GM10248 (cell line): Measurements from ENCODE around the gene STAT1.

Experiments used
- CTCF ChIA-PET: fragments of 300-600 bp; sonication (Branson Sonifier 250); formaldehyde crosslinking; extraction: SDS; loops from one replicate; lab custom pipeline; 2021; ENCODE audit warnings: antibody characterized with exemption; lab: Yijun Ruan, JAX
- POLR2A ChIA-PET: fragments of 350-650 bp; sonication (Branson Sonifier 250); formaldehyde crosslinking; extraction: SDS; loops from one replicate; lab custom pipeline; 2020; ENCODE audit warnings: antibody characterized with exemption; lab: Yijun Ruan, JAX
- DNase-seq: peaks from one replicate; pipeline ENCODE4 v3.0.0; 2012; ENCODE audit errors: extremely low spot score
- TF ChIP-seq, protein P1 (sequence below): IDR thresholded peaks from 2 replicates; pipeline ENCODE4 v1.5.1; 2012; ENCODE audit warnings: mild to moderate bottlenecking, low read depth; ENCODE audit errors: extremely low read depth, missing control alignments, control extremely low read depth

STAT1 gene

DNA sequence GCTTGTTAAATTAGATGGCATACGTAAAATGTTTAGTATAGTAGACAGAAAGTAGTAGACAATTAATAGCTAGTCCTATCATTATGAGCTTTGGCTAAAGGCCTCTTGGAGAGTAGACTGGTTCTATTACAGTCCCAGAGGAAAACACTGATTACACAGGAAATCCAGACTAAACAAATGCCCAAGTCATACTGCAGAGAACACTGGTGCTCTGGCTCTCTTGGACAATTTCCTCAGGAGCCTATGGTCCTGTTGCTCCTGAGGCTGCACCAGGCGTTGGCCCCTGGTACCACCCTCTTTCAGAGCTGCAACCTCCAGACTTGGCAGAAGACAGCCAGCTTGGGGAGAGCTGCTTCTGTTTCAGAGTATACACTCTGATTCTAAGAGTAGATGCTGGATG is 41.8 kb downstream of the STAT1 start:
- CTCF ChIA-PET, result interaction anchor here (1.0 to 1.5 kb wide), 3 partner anchors 9 to 33 kb away, joined by 3 to 4 read pairs (median 3); no protein-coding TSS in a partner anchor

DNA sequence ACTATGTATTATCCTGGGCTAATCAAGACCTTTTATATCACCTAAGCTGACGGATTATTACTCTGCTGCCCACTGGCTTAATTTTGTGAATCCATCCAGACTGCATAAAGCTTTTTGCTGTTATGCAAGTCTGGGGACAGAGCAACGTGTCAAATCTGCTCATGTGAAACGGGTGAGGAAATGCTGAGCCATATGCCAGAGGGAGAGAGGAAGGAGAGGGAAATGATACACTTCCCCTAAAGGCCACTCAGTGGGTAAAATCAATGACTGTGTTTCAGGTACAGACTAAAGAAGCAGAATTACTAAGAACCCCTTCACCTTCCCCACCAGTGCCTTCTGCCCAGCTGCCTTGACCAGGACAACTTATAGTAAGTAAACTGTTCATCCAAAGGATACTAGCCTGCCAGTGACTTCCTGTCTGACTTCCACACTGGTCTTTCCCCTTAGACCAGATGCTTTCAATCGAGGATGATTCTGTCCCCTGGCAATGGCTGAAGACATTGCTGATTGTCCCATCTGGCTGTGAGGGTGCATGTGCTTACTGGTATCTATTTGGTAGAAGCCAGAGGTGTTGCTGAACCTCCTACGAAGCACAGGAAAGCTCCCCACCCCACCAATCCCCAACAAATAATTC is 43.0 kb downstream of the STAT1 start:
- ChIA-PET POLR2A (no interaction called here), CTCF (interaction anchor here (1.5 kb wide), 1 partner anchor 34 kb away, joined by 3 read pairs; no protein-coding TSS in a partner anchor)
- no peak for DNase-seq
- TF ChIP-seq, protein P1, sequence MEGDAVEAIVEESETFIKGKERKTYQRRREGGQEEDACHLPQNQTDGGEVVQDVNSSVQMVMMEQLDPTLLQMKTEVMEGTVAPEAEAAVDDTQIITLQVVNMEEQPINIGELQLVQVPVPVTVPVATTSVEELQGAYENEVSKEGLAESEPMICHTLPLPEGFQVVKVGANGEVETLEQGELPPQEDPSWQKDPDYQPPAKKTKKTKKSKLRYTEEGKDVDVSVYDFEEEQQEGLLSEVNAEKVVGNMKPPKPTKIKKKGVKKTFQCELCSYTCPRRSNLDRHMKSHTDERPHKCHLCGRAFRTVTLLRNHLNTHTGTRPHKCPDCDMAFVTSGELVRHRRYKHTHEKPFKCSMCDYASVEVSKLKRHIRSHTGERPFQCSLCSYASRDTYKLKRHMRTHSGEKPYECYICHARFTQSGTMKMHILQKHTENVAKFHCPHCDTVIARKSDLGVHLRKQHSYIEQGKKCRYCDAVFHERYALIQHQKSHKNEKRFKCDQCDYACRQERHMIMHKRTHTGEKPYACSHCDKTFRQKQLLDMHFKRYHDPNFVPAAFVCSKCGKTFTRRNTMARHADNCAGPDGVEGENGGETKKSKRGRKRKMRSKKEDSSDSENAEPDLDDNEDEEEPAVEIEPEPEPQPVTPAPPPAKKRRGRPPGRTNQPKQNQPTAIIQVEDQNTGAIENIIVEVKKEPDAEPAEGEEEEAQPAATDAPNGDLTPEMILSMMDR, result no peak

More for the DNA sequence above, 41.8 kb downstream of the STAT1 start:
- POLR2A ChIA-PET, result no interaction called here
- TF ChIP-seq, protein P1, result no peak
- DNase-seq, result no peak

DNA sequence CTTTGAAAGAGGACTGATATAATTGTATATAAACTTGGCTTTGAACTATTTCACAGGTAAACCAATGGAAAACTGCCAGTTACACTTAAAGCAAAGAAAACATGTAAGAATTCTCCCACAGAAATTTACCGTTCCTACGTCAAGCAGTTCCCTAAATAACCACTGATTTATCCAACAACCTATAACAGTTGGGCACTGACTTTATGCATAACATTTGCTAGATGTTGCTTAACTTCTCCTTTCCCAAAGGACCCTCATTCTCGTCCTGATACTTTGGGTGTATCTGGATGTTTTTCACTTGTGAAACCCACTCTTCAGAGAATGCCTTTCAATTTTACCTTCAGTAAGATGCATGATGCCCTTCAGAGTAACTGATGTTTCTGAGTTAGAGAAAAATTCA is 43.8 kb downstream of the STAT1 start:
- CTCF ChIA-PET, result interaction anchor here (1.0 kb wide), 1 partner anchor 8 kb away, joined by 3 read pairs; no protein-coding TSS in a partner anchor
- POLR2A ChIA-PET, result no interaction called here
- TF ChIP-seq, protein P1, result no peak
- no peak for DNase-seq

DNA sequence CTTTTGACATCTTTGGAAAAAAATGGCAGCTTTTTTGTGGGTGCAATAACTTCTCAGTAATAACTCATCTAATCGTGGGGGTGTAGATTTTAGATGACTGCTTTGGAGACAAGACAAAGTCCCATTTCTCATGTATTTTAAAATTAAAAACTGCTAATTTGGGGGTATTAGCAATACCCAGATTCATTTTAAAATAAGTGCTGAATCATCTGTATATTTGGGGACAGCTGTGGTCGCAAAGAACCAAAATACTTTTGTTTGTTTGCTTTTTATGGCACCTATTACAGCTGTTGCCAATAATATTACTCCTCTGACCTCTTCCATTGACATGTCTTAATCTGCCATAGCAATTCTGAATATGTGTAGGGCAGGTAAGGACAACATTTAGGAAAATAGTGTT is 45.4 kb downstream of the STAT1 start:
- ChIA-PET POLR2A (interaction anchor here (0.7 kb wide), 1 partner anchor 65 kb away, joined by 3 read pairs; no protein-coding TSS in a partner anchor), CTCF (interaction anchor here (1.2 to 2.2 kb wide), 7 partner anchors 11 to 118 kb away, joined by 3 to 8 read pairs (median 5); no protein-coding TSS in a partner anchor)
- TF ChIP-seq, protein P1, result no peak
- DNase-seq, result no peak

DNA sequence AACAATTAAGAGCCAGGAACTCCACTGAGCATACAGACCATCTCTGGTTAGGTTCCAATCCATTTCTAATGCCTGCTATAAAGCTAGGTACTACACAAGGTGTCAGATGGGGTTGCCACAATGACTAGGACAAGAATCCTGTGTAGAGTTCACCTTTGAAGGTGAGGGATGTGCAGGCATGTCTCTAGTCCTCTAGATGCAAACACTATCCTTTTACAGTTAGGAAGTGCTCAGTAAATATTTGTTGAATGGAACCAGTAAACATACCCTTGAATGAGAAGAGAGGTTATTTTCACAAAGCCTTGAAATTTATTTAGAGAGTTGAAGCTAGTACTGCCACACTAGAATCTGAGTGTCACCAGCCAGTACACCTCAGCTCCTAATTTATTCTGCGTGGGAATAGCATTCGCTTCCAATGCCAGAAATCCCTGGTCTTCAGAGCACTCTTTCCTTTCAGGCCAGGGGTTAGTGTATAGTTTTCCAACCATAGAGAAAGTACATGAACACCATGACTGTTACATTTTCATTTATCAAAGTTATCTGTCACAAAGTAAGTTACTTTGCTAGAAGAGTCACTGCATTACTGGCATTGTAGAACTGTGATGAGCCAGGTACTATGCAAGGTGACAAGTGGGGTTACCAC is 48.3 kb downstream of the STAT1 start:
- ChIA-PET CTCF (interaction anchor here (0.9 to 1.3 kb wide), 4 partner anchors 18 to 185 kb away, joined by 3 to 5 read pairs (median 3); no protein-coding TSS in a partner anchor), POLR2A (no interaction called here)
- no peak for DNase-seq
- TF ChIP-seq, protein P1, result no peak

DNA sequence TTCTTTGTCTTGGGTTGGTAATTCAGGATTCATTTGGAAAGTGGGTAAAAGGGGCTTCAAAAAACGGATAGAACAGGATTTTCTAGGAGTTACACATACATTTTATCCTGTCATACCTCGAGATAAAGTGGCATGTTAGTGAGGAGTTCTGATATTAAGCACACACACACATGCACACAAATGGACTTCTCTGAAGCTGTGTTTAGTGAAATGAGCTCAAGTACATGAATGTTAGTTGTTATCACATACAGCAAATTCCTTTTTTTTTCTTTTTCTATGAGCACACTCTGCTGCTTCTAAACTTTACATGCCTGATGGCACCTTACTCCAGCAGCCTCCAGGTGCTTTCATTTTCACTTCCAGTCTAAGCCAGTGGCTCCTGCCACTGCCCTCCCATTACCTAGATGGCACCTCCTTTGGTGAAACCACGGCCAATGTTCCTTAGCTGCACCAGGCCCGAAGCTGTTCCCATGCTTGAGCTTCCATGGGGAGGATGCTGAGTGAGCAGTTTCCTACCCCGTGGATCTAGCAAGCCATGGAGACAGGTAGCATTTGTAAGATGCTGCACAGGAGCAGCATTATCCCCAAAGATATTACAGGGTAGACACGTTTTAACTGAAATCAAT is 49.7 kb downstream of the STAT1 start:
- CTCF ChIA-PET, result interaction anchor here (0.8 to 1.8 kb wide), 5 partner anchors 10 to 33 kb away, joined by 3 to 7 read pairs (median 4); no protein-coding TSS in a partner anchor
- TF ChIP-seq, protein P1, result no peak
- no peak for DNase-seq
- POLR2A ChIA-PET, result no interaction called here
